Sigmoid colon (tissue), 4 donors: ENCODE measurements around the gene MOSPD3.

ENCODE experiments used
- CTCF ChIP-seq, 4 experiments: fragments of 450-650 bp in 3 of 4; fragments of 200-600 bp in 1 of 4; IDR thresholded peaks; one replicate each; pipeline ENCODE4 v1.5.1; 2016 to 2019; ENCODE audit warnings: antibody characterized with exemption in 4 of 4, mild to moderate bottlenecking in 3 of 4, moderate library complexity in 2 of 4
- EP300 ChIP-seq, 4 donors: sonication (generic); formaldehyde crosslinking; IDR thresholded peaks; one replicate each; pipeline ENCODE4 v1.6.1; 2017; ENCODE audit warnings: antibody characterized with exemption in 4 of 4
- POLR2A ChIP-seq, 2 donors: fragments of 450-650 bp; IDR thresholded peaks; one replicate each; pipeline ENCODE4 v1.6.1; 2016; ENCODE audit warnings: antibody characterized with exemption in 2 of 2, mild to moderate bottlenecking in 2 of 2, moderate library complexity in 2 of 2
- POLR2AphosphoS5 ChIP-seq, 4 donors: sonication (generic); formaldehyde crosslinking; IDR thresholded peaks; one replicate each; pipeline ENCODE4 v1.6.1; 2017; ENCODE audit warnings: antibody characterized with exemption in 4 of 4

GRCh38 chr7:100613412-100614175 is 1.3 kb downstream of the MOSPD3 start:
- TF ChIP-seq CTCF (IDR thresholded peaks at IDR 0.05) (no peak), POLR2AphosphoS5 (IDR thresholded peaks at IDR 0.05) (no peak), EP300 (IDR thresholded peaks at IDR 0.05) (no peak), POLR2A (IDR thresholded peaks at IDR 0.05) (no peak)
